HG03097 (cell line): ENCODE measurements around the gene RIPOR2.

ENCODE experiments used
- ATAC-seq: cut with Tn5 transposase; IDR thresholded peaks from one replicate; pipeline ENCODE4 v1.9.1; 2021; ENCODE audit not compliant: unreplicated experiment, low FRiP score

Gene RIPOR2

GRCh38 chr6:24909241-24910216 lies 26.2 kb downstream of the RIPOR2 start:
- no peak for ATAC-seq

DNA sequence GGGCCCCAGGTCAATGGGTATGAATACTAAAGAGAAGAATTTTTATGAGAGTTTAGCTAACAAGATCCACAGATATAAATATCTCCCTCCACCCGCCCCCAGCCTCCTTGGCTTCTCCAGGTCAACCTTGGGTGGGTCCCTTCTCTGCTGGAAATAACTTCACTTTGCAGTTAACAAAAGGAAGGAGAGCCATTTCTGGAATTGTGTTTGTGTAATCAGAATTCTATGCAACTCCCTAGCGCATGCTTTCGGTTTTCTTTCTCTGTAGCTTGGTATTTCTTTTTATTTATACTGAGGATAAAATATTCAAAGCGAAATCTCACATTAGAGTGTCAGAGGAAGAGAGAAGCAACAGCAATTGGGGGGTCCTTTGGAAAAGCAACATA lies 27.1 kb downstream of the RIPOR2 start:
- no peak for ATAC-seq

DNA sequence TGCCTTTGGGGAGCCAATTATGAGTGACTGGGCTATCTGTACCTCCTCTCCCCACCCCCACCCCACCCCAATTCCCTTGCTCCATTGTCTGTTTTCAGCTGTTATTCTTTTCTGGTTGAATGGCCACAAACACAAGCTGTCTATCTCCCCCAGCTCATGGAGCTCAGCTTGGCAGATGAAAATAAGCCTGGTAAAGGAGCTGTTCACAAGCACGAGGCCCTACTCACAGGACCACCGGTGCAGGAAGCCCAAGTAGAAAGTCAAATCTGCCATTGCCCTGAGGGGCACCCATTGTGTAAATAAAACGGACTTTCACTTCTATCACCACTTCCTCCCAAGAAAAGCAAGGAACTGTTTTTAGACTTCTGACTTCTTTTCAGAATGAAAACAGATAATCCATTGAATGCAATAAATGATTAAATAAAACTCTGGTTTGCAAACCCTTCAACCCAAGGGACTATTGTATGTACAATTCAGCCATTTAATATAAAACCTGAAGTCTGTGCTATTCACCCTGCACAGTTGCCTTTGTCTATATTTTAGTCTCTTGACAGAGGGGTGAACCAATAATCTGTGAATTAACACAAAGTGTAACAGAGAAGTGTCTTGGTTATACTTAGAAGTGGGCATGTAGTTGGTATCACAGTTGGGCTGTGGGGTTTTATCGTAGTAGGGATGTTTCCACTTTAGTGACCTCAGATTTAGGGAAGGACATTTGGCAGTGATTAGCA lies 27.7 kb downstream of the RIPOR2 start:
- ATAC-seq: no peak

- ATAC-seq: no peak
Measured at GRCh38 chr6:24906314-24906713, 29.4 kb downstream of the RIPOR2 start.

- ATAC-seq: no peak
Measured at GRCh38 chr6:24905483-24905882, 30.3 kb downstream of the RIPOR2 start.

DNA sequence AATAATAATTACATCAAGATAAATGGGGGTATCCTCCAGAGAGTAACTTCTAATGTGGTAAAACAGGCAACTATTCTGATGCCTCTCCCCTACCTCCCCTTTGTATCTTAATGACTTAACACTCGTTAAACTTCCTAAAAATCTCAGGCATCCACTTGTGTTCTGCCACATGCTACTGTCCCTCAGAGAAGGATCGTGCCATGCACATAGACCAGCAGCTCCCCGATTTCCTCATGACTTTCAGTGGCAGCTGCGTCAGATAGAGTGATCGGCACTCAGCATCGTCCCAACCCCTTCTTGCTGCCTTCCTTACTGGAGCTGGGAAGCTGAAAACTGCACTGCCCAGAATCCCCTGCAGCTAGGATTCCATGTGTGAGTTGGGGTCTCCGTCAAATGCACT lies 32.1 kb downstream of the RIPOR2 start:
- no peak for ATAC-seq

- ATAC-seq: no peak
Measured at GRCh38 chr6:24902782-24903181, 33.0 kb downstream of the RIPOR2 start.

DNA sequence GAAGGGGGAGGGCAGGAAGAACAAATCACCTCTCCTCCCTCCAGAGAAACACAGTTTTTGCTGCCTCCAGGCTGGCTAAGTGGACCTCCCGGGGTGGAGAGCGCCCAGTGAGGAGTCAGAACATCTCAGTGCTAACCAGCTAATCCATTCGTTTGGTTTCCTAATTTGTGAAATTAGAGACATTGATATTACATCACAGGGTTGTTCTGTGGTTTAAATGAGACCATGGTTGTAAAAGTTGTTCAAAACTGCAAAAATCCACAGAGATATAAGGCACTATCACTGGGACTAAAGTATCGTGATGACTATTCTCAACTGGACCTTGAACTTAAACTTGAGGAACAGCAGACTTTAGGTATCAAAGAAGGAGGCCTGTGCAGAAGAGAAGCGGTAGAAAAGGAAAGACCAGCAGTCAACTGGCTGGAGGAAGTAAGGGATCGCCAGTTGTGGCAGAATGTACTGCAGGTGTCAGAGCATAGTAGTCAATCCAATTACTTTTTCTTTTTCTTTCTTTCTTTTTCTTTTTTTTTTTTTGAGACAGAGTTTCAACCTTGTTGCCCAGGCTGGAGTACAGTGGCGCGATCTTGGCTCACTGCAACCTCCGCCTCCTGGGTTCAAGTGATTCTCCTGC lies 33.9 kb downstream of the RIPOR2 start:
- ATAC-seq: no peak

GRCh38 chr6:24900917-24901697 lies 34.7 kb downstream of the RIPOR2 start:
- no peak for ATAC-seq

DNA sequence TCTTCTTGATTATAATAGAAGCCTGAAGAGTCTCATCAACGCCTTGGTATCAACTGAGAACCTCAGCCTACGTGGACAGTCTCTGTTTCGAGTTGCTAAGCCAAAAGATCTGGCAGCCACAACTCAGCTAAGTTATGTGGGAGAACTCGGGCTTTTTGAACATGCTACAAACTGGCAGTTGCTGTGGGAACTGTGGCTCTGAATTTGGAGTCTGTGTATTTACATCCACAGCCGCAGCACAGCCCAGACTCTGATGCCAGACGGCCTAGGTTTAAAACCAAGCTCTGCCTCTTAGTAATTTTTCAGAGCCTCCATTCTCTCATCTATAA lies 35.8 kb downstream of the RIPOR2 start:
- ATAC-seq: no peak

GRCh38 chr6:24899136-24899996 lies 36.4 kb downstream of the RIPOR2 start:
- ATAC-seq: no peak

- ATAC-seq: no peak
Measured at GRCh38 chr6:24898676-24899075, 37.1 kb downstream of the RIPOR2 start.

- no peak for ATAC-seq
Measured at GRCh38 chr6:24897186-24897585, 38.6 kb downstream of the RIPOR2 start.

DNA sequence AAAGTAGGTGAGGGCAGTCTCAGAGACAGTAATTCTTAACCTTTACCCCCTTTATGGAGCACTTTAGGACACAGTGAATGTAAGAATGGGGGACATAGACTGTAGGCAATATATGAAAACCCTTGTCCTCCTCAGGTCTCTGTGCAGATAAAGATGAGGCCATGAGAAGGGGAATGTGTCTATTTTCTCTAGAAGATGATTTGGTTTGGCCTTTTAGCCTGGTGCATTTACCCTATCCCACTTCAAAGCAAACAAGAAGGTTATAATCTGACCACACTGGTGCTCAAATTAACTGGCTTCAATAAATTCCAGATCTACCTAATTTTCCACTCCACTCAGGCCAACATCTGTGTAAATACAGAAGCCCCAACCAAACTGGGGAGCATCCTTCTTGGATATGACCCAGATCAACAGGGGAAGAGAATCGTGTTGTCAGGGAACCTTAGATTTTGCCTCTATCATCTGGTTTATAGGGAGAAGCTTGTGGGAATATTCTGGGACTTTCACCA lies 42.4 kb downstream of the RIPOR2 start:
- no peak for ATAC-seq

- no peak for ATAC-seq
Measured at GRCh38 chr6:24891004-24891403, 44.8 kb downstream of the RIPOR2 start.

DNA sequence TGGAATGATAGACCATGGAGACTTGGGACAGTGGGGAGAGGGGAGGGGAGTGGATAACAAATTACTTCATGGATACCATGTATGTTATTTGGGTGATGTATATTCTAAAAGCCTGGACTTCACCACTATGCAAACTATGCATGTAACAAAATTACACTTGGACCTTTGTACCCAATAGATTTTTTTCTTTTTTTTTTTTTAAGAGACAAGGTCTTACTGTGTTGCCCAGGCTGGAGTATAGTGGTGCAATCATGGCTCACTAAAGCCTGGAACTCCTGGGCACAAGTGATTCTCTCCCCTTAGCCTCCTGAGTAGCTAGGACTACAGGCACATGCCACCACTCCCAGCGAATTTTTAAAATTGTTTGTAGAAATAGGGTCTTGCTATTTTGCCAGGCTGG lies 45.3 kb downstream of the RIPOR2 start:
- no peak for ATAC-seq

DNA sequence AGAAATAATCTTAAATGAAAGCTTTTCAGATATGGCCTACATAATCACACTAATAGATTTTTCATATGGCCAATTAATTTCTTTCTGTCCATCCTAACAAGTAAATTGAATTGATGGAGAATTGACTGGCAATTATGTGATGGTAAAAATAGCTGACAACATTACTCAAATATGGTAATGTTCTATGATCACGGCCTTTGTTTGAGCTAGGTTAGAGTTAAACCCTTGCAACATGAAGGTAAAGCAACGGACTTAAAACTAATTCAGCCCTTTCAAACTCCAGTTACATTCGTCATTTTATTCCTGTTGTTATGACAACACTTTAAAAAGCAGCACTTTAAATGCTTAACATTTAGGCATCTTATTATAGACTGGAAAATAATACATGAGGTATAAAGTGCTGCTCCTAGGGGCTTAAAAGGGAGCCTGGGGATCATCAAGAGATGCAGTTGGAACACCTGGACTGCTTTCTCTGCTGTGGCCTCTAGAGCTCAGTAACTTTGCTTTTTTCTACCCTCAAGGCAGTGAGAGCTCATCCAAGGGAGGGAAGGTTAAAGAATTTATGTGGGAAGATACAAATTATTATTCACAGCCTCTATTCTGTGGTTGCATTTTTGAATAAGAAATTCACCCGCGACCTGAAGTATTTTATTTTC lies 46.9 kb downstream of the RIPOR2 start:
- ATAC-seq: no peak

DNA sequence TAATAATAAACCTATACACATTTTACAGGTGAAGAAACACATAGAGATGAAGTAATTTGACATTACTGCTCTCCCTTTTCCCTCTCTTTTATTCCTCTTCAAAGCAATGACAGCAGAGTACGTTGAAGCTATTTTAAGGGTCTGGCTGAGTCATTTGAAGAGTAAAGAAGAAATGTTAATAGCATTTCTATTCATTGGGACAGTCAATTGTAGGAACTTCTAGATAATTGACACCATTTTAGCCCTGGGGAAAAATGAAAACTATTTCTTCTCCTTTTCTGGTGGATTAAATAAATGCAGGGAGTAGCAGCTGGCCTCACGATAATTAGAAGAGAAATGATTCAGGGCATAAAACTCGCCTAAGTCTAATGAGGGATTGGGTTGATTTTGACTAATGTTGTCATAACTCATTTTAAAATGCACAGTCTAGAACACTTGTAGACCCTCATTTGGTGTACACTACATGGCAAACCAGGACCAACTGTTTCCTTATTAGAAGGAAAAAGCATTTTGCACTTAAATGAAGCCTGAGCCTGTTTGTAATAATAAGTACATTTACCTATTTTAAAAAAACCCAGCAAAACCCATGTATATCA lies 48.1 kb downstream of the RIPOR2 start:
- ATAC-seq: no peak

DNA sequence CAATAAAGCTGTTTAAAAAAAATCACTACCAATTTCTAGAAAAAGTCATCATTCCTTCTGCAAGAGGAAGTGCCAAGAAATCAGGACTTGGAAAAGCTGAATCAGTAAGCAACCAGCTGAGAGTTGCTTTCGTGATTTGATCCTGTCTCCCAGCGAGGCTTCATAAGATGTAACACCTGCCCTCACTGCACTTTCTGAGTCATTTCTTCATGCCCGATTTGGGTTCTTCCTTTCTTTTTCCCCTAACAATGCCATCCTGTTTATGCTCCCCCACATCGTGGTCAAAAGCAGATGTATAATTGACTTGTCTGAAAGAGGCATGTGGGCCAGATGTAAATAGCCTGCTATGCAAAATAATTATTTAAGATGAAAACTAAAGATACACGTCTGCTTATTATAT lies 52.1 kb downstream of the RIPOR2 start:
- ATAC-seq: peak; percentile 89
